H9 (cell line): Measurements from ENCODE around the gene TNRC6C. TPM values are rescaled to one million over a fixed set of nuclear protein-coding genes. Genes with fewer than 3 reads are reported as not detected.

ENCODE experiments used
- DNase-seq: peaks from one replicate; pipeline ENCODE4 v3.0.0-alpha.2; 2017
- H2AFZ ChIP-seq: one replicate; pipeline ENCODE4 v1.6.1; 2013; ENCODE audit warnings: mild to moderate bottlenecking, low read length, control low read depth, moderate library complexity
- H2AK5ac ChIP-seq: 2 replicates; pipeline ENCODE4 v1.6.1; 2013; ENCODE audit warnings: low read length, control low read depth, mixed read lengths; ENCODE audit not compliant: insufficient read length
- H2BK120ac ChIP-seq: one replicate; pipeline ENCODE4 v1.6.1; 2013; ENCODE audit warnings: low read depth, mild to moderate bottlenecking, low read length, control low read depth, inconsistent platforms; ENCODE audit not compliant: poor library complexity, severe bottlenecking
- H2BK12ac ChIP-seq: 2 replicates; pipeline ENCODE4 v1.6.1; 2013; ENCODE audit warnings: low read length, control low read depth, mixed read lengths, low read depth; ENCODE audit not compliant: insufficient read length
- H2BK15ac ChIP-seq: 2 replicates; pipeline ENCODE4 v1.6.1; 2013; ENCODE audit warnings: low read depth, low read length, control low read depth
- H2BK20ac ChIP-seq: one replicate; pipeline ENCODE4 v1.6.1; 2013; ENCODE audit warnings: low read depth, mild to moderate bottlenecking, low read length, control low read depth, inconsistent platforms; ENCODE audit not compliant: poor library complexity, severe bottlenecking
- H2BK5ac ChIP-seq: 2 replicates; pipeline ENCODE4 v1.6.1; 2013; ENCODE audit warnings: low read length, control low read depth, mixed read lengths; ENCODE audit not compliant: insufficient read length
- H3K14ac ChIP-seq: 2 replicates; pipeline ENCODE4 v1.6.1; 2013; ENCODE audit warnings: low read length, control low read depth; ENCODE audit not compliant: insufficient read depth
- H3K18ac ChIP-seq: 2 replicates; pipeline ENCODE4 v1.6.1; 2013; ENCODE audit warnings: low read depth, mild to moderate bottlenecking, mixed read lengths, low read length, control low read depth; ENCODE audit not compliant: insufficient read length
- H3K23ac ChIP-seq: 2 replicates; pipeline ENCODE4 v1.6.1; 2013; ENCODE audit warnings: low read length, control low read depth, mixed read lengths, low read depth; ENCODE audit not compliant: insufficient read length
- H3K23me2 ChIP-seq: 2 replicates; pipeline ENCODE4 v1.6.1; 2013; ENCODE audit warnings: low read depth, mild to moderate bottlenecking, mixed read lengths, low read length, control low read depth; ENCODE audit not compliant: insufficient read length, poor library complexity, severe bottlenecking
- H3K27ac ChIP-seq: 2 replicates; pipeline ENCODE4 v1.5.1; 2013; ENCODE audit warnings: low read length, control low read depth, mixed read lengths, low read depth; ENCODE audit not compliant: insufficient read length
- H3K27me3 ChIP-seq: 2 replicates; pipeline ENCODE4 v1.6.1; 2013; ENCODE audit warnings: low read length, control low read depth, inconsistent platforms; ENCODE audit not compliant: insufficient read depth
- H3K4ac ChIP-seq: 2 replicates; pipeline ENCODE4 v1.6.1; 2013; ENCODE audit warnings: low read depth, mild to moderate bottlenecking, control low read depth, inconsistent platforms, low read length, moderate library complexity
- H3K4me1 ChIP-seq: 2 replicates; pipeline ENCODE4 v1.6.1; 2013; ENCODE audit warnings: low read length, control low read depth, inconsistent platforms; ENCODE audit not compliant: insufficient read depth
- H3K4me2 ChIP-seq: 2 replicates; pipeline ENCODE4 v1.6.1; 2013; ENCODE audit warnings: low read length, control low read depth, mixed read lengths; ENCODE audit not compliant: insufficient read length, insufficient read depth
- H3K56ac ChIP-seq: 2 replicates; pipeline ENCODE4 v1.6.1; 2013; ENCODE audit warnings: low read depth, mild to moderate bottlenecking, mixed read lengths, low read length, control low read depth; ENCODE audit not compliant: insufficient read length
- H3K79me1 ChIP-seq: 2 replicates; pipeline ENCODE4 v1.6.1; 2013; ENCODE audit warnings: low read depth, mild to moderate bottlenecking, moderate library complexity, low read length, control low read depth, inconsistent platforms; ENCODE audit not compliant: insufficient read depth, poor library complexity, severe bottlenecking
- H3K79me2 ChIP-seq: 2 replicates; pipeline ENCODE4 v1.6.1; 2013; ENCODE audit warnings: low read length, control low read depth, inconsistent platforms; ENCODE audit not compliant: insufficient read depth
- H3K9ac ChIP-seq: 2 replicates; pipeline ENCODE4 v1.6.1; 2013; ENCODE audit warnings: low read length, control low read depth, mixed read lengths; ENCODE audit not compliant: insufficient read length; ENCODE audit errors: extremely low read depth
- H3K9me3 ChIP-seq: one replicate; pipeline ENCODE4 v1.6.1; 2013; ENCODE audit warnings: low read depth, low read length, inconsistent platforms; ENCODE audit not compliant: control insufficient read depth
- H3T11ph ChIP-seq: one replicate; pipeline ENCODE4 v1.6.1; 2013; ENCODE audit warnings: mild to moderate bottlenecking, low read length, control low read depth, inconsistent platforms
- H4K20me1 ChIP-seq: one replicate; pipeline ENCODE4 v1.6.1; 2013; ENCODE audit not compliant: control insufficient read depth, insufficient read length, insufficient read depth
- H4K5ac ChIP-seq: 2 replicates; pipeline ENCODE4 v1.6.1; 2013; ENCODE audit warnings: low read depth, mild to moderate bottlenecking, mixed read lengths, low read length, control low read depth; ENCODE audit not compliant: insufficient read length
- H4K8ac ChIP-seq: replicated peaks from 2 replicates; pipeline ENCODE4 v1.6.1; 2013; ENCODE audit warnings: low read length, control low read depth, mixed read lengths, low read depth; ENCODE audit not compliant: insufficient read length
- H4K91ac ChIP-seq: 2 replicates; pipeline ENCODE4 v1.6.1; 2013; ENCODE audit warnings: low read depth, mild to moderate bottlenecking, moderate library complexity, mixed read lengths, low read length, control low read depth; ENCODE audit not compliant: insufficient read length
- H3K27ac Mint-ChIP-seq, 3 experiments: 2 replicates in 2 of 3; 3 replicates in 1 of 3; pipeline ENCODE4 v1.8.0; 2020 to 2021; ENCODE audit warnings: mixed read lengths in 3 of 3, mild to moderate bottlenecking in 1 of 3, moderate library complexity in 1 of 3
- H3K27me3 Mint-ChIP-seq: 2 replicates; pipeline ENCODE4 v1.8.0; 2021; ENCODE audit warnings: low read depth, mild to moderate bottlenecking, moderate library complexity, mixed read lengths
- H3K36me3 Mint-ChIP-seq, 3 experiments: 2 replicates in 2 of 3; 3 replicates in 1 of 3; pipeline ENCODE4 v1.8.0; 2020 to 2021; ENCODE audit warnings: low read depth in 3 of 3, mixed read lengths in 3 of 3; ENCODE audit not compliant: insufficient read depth in 1 of 3
- H3K4me1 Mint-ChIP-seq, 2 experiments: 2 replicates each; pipeline ENCODE4 v1.8.0; 2020; ENCODE audit warnings: mixed read lengths in 2 of 2
- H3K4me3 Mint-ChIP-seq, 2 experiments: 2 replicates in 1 of 2; 3 replicates in 1 of 2; pipeline ENCODE4 v1.8.0; 2020 to 2021; ENCODE audit warnings: mild to moderate bottlenecking in 2 of 2, mixed read lengths in 2 of 2, moderate library complexity in 1 of 2
- H3K9me3 Mint-ChIP-seq, 2 experiments: 2 replicates in 1 of 2; 3 replicates in 1 of 2; pipeline ENCODE4 v1.8.0; 2020; ENCODE audit warnings: mild to moderate bottlenecking in 2 of 2, mixed read lengths in 2 of 2, moderate library complexity in 1 of 2
- CTCF ChIP-seq: fragments of 200-600 bp; sonication (generic); conservative IDR thresholded peaks from 3 replicates; pipeline ENCODE4 v1.8.0; 2021; ENCODE audit warnings: antibody characterized with exemption, mild to moderate bottlenecking
- WGBS: extraction: QIAGEN DNeasy Blood & Tissue Kit; methylation state at CpG from one replicate; pipeline ENCODE4 v1.1.7; 2013; ENCODE audit warnings: missing lambda C conversion rate, low lambda C conversion rate, mixed read lengths; ENCODE audit not compliant: insufficient read length; ENCODE audit errors: extremely low coverage; 5-methylcytosine and 5-hydroxymethylcytosine counted together
- total RNA-seq: library from RNA; stranded (reverse); gene quantifications from 2 replicates; pipeline ENCODE4 v1.2.1, GENCODE V29; 2021

TNRC6C gene
- total RNA-seq, 1 experiment from 2014 or later = 24.7 TPM

- Histone ChIP-seq H2BK120ac (no peak overlapping the region), H2BK5ac (no peak overlapping the region), H3K14ac (no peak overlapping the region), H3K79me2 (no peaks in the 10 kb centered on the region), H2BK12ac (no peak overlapping the region), H3K27ac (no peak overlapping the region), H4K8ac (no peak overlapping the region), H3K4me2 (peak overlapping the region; percentile 46), H4K5ac (no peak overlapping the region), H3K79me1 (no peaks in the 10 kb centered on the region), H3K4ac (no peak overlapping the region), H3K56ac (no peak overlapping the region), H3K23me2 (no peaks in the 10 kb centered on the region), H4K91ac (no peak overlapping the region), H3K27me3 (no peaks in the 10 kb centered on the region), H3K9me3 (no peaks in the 10 kb centered on the region), H3K18ac (no peak overlapping the region), H2AK5ac (no peak overlapping the region), H3T11ph (no peak overlapping the region), H2BK20ac (no peak overlapping the region), H2BK15ac (no peak overlapping the region), H3K9ac (no peak overlapping the region), H2AFZ (no peak overlapping the region), H4K20me1 (no peaks in the 10 kb centered on the region), H3K23ac (no peak overlapping the region), H3K4me1 (peaks cover 3% of the 10 kb centered on the region; the same call in 1 of the 2 replicates)
- TF ChIP-seq CTCF = no peak
- Mint-ChIP-seq H3K9me3 (no peaks in the 10 kb centered on the region; a peak in 1 of 5 replicates), H3K27me3 (peaks cover 4% of the 10 kb centered on the region), H3K36me3 (no peaks in the 10 kb centered on the region), H3K4me1 (peaks cover 3 to 27% of the 10 kb centered on the region in 2 experiments), H3K27ac (peak overlapping the region in 2 of 3 experiments; percentile 51 to 52; a peak in 2 of 7 replicates), H3K4me3 (peak overlapping the region; percentile 22 to 66; a peak in 4 of 5 replicates)
- DNase-seq = peak; percentile 100
- no CpG with 5 or more reads among the region's 58 CpGs for WGBS
Measured at GRCh38 chr17:78140169-78141051, 181.9 kb downstream of the TNRC6C start.
